ENCODE measurements around the gene CUX1.
"Not testable (repeated sequence)": the region's sequence is repeated elsewhere in the genome, so short reads cannot be mapped to it uniquely, and the experiment has no call there.

CUX1 gene

DNA sequence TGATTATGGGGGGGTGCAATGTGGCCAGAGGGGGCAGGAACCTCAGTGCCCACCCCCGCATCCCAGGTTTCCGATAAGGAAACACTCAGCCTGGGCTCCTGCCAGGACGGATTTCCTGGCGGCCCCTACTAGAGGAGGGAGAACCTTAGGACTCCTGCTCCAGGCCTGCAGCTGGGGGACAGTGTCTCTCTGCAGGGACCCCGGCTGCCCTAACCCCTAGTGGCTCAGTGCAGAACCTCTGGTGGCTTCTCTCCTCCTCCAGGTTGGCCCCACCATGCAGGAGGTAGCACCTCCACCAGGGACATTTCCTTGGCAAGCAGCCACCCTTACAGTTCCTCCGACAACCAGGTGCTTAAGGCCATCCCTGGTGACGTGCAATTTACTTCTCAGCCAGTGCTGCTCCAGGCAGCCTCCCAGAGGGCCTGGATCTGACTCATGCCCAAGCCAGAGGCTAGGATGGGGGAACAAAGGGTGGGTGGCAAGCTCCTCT lies 501.1 kb downstream of the CUX1 start:
- in situ Hi-C loops (cut with MboI; ENCODE audit: low sequenced_read_pairs), result no loop called here

DNA sequence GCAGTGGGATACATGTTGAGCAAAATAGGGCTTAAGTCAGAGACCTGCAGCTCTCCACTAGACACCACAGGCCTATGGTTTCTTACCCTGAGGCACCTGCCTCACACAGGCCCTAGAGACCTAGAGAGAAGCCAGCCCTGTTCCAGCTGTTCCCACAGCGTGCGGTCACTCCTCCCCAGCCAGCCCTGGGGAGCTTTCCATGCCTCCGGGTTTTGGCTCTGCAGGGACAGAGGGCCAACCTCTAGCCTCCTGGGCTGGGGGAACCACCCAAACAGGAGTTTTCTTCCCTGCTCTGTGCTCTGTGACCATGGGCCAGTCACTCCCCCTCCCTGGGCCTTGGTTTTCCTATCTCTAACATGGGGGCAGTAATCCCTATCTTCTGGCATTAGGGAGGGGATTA lies 502.2 kb downstream of the CUX1 start:
- in situ Hi-C loops (cut with MboI; ENCODE audit: low sequenced_read_pairs), result no loop called here

DNA sequence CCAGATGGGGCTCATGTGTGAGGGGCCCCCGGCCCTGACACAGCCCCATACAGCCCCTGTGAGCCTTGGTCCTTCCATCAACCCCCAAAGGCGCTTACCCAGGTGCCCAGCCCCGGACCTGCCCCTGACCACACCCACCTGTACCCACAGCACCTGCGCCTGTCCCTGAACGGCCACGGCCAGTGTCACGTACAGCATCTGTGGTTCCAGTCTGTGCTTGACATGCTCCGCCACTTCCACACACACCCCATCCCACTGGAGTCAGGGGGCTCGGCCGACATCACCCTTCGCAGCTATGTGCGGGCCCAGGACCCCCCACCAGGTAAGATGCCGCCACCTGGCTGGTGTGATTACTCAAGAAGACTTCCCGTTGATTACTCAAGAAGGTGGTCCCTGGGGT lies 502.8 kb downstream of the CUX1 start:
- in situ Hi-C loops (cut with MboI; ENCODE audit: low sequenced_read_pairs), result no loop called here

DNA sequence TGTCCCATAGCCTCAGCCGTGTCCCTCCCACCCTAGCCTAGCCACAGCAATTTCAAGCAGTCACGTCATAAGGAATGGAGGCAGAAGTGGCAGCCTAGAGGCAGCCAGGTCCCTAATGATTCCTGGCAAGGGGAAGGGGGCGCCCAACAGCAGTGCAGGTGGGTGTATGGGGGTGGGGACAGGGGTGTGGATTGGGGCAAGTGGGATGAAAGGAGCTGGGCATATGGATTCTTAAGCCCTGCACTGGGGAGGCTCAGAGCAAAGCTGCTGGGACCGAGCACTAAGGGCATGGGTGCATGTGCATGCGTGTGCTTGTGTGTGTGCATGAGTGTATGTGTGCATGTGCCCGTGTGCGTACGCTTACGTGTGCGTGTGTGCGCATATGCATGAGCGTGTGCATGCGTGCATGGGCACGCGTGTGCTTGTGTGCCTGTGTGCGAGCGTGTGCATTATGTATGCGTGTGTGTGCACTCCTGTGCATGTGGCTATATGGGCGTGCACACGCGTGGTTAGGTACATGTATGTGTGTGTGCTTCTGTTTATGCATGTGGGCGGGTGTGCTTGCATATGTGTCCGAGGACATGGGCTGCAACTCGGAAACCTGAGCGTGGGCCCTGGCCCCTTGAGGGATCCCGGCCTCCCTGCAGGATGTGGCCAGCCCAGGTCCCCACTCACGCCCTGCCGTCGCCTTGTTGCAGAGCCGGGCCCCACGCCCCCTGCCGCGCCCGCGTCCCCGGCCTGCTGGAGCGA lies 503.4 kb downstream of the CUX1 start:
- in situ Hi-C loops (cut with MboI; ENCODE audit: low sequenced_read_pairs), result no loop called here

DNA sequence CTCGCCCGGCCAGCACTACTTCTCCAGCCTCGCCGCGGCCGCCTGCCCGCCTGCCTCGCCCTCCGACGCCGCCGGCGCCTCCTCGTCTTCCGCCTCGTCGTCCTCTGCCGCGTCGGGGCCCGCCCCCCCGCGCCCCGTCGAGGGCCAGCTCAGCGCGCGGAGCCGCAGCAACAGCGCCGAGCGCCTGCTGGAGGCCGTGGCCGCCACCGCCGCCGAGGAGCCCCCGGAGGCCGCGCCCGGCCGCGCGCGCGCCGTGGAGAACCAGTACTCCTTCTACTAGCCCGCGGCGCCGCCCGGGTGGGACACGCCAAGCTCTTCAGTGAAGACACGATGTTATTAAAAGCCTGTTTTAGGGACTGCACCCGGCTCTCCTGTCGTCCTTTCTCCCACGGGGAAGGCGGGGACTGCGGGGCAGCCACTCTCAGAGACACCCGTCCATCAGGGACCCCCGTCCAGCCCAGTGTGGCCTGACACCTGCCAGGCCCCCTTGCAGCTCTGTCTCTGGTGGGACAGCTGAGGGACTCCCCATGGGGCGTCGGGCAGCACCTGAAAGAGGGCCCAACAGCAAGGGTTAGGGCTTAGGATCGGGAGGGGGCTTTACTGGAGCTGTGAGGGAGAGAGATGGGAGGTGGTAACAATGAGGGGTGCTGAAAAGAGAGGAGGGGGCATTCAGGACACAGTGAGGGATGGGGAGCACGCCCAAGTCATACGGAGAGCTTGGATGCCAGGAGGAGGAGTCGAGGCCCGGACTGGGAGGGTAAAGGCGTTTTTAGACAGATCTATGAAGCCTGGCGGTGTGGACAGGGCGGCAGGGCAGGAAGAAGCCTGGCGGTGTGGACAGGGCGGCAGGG lies 504.1 kb downstream of the CUX1 start:
- in situ Hi-C loops (cut with MboI; ENCODE audit: low sequenced_read_pairs), result no loop called here

DNA sequence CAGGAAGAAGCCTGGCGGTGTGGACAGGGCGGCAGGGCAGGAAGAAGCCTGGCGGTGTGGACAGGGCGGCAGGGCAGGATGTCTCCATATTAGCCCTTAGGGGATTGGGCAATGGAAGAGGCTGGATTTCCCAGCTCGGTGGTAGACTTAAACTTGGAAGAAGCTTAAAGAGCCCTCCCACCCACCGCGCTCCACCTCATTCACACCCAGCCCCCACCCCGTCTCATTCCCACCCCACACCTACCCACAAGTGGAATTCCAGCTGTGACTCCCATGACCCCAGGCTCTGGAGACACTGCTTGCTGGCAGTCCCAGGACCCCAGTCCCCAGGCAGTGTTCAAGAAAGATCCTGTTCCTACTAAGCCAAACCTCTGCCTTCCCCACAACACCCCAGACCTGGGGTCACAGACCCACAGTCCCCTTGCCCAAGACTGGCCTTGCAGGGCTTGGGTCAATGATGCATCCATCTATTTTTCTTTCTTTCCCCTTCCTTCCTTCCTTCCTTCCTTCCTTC lies 504.8 kb downstream of the CUX1 start:
- in situ Hi-C loops (cut with MboI; ENCODE audit: low sequenced_read_pairs), result no loop called here

DNA sequence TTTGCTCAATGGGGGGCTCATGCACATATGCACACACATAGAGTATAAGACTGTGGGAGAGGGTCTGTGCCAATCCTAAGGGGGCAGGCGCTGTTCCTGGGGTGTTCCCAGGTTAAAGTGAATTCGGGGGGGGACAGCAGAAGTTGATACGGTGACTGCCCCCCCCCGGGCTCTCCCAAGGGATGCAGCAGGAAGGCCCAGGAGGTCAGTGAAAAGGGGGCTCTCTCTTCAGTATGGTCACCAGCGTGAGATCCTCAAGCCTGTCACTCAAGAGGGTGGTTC lies 506.4 kb downstream of the CUX1 start:
- in situ Hi-C loops (cut with MboI; ENCODE audit: low sequenced_read_pairs), result no loop called here

DNA sequence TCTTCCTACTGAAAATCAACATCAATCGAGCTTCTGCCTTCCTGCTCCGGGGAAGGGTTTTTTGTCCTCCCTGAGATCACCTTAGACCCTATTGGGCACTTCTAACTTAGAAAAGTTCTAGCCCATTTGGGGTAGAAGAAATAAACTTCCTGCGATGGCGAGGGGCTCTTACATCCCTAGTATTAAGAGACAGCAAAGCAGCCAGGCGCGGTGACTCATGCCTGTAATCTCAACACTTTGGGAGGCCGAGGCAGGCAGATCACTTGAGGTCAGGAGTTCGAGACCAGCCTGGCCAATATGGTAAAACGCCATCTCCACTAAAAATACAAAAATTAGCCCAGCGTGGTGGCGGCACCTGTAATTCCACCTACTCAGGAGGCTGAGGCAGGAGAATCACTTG lies 507.7 kb downstream of the CUX1 start:
- in situ Hi-C loops (cut with MboI; ENCODE audit: low sequenced_read_pairs), result not testable (repeated sequence)

DNA sequence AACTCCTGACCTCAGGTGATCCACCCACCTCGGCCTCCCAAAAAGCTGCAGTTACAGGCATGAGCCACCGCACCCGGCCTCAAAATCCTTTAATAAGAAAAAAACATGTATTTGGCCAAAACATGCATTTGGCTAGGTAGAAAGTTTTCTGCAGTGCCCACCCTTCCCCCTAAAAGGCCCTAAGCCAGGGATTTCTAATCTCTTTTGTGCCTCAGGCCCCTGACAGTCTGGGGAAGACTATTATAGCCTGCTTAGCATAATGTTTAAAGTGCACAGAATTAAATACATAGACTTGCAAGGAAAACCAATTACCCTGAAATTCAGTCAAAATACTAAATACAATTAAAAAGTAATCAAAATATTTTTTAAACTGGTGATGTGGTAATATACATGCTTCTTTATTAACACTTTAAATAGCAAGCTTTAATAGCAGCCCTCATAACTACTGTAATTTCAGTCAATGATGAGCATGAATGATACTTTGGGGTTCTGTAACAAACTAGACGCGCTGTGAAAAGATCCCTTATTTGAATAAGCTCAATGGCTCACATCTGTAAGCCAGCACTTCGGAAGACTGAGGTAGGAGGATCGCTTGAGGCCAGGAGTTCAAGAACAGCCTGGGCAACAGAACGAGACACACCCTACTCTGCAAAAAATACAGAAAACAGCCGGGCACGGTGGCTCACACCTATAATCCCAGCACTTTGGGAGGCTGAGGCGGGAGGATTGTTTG lies 508.9 kb downstream of the CUX1 start:
- in situ Hi-C loops (cut with MboI; ENCODE audit: low sequenced_read_pairs), result no loop called here

DNA sequence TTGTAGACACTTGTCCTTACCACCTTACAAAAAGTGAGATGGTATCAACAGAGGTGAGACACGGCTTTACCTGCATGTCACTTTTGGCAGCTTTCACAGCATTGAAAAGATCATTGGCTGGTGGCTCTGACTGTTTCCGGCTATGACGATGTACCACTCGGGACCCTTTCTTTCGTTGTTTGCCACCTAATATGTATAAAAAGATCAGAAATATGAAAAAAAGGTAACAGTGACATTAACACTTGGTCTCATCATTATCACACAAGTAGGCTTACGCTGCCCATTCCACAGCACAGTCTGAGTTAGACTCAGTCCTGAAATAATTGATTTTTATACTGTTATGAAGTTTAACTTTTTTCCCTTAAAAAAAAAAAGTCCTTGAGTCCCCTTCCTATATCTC lies 509.8 kb downstream of the CUX1 start:
- in situ Hi-C loops (cut with MboI; ENCODE audit: low sequenced_read_pairs), result not testable (repeated sequence)

DNA sequence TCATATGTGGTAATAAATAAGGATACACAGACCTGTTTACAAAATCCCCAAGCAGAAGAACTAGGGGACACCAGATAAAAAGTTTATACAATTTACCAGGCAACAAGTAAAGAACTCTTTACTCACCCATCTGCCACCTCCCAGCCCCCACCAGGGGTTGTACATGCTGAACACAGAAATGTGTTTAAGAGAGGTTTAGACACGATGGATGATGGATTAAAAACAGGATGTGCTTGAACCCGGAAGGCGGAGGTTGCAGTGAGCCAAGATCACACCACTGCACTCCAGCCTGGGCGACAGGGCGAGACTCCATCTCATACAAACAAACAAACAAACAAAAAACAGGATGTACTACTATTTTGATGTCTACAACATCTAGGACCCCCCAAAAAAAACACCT lies 511.4 kb downstream of the CUX1 start:
- in situ Hi-C loops (cut with MboI; ENCODE audit: low sequenced_read_pairs), result not testable (repeated sequence)

DNA sequence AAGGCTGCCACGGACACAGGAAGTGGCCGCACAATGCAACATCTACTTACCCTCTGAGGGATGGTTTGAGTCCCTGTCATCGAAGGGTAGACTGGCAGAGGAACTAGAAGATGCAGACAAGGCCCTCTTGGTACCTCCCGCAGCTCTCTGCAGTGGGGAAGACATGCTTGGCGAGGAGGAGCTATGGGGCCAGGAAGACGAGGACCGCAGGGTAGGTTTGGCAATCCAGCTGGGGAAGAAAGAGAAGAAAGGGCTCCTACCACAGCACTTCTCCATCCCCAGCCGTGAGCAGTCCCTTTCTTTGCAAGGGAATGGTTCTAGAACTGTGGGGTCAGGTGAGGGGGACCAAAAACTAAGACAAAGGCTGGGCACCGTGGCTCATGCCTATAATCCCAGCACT lies 511.9 kb downstream of the CUX1 start:
- in situ Hi-C loops (cut with MboI; ENCODE audit: low sequenced_read_pairs), result not testable (repeated sequence)

DNA sequence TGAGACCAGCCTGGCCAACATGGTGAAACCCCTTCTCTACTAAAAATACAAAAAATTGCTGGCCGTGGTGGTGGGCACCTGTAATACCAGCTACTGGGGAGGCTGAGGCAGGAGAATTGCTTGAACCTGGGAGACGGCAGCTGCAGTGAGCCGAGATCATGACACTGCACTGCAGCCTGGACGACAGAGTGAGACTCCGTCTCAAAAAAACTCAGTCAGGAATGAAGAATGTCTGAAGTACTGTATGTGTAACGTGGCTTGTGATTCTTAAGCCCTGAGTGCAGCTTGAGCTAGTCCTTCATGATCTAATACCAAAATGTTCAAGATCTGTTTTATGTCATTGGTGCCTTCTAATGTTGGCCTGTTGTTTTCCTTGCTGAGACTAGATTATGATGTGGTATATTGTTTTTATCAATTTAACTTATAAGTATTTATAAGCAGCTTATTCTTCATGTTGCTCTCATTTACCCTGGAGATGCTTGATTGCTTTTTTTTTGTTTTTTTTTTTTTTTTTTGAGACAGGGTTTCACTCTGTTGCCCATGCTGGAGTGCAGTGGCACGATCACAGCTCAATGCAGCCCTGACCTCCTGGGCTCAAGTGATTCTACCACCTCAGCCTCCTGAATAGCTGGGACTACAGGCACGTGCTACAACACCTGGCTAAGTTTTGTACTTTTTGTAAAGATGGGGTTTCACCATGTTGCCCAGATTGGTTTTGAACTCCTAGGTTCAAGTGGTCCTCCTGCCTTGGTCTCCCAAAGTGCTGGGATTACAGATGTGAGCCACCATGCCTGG lies 513.4 kb downstream of the CUX1 start:
- in situ Hi-C loops (cut with MboI; ENCODE audit: low sequenced_read_pairs), result not testable (repeated sequence)

Data from hTERT RPE-1 (cell line).